K562 (cell line): ENCODE measurements around the gene C10orf105. TPM values are rescaled to one million over a fixed set of nuclear protein-coding genes. Genes with fewer than 3 reads are reported as not detected.

Experiments
- BRD4 ChIP-seq: fragments of 200-600 bp; sonication (generic); IDR thresholded peaks from 2 replicates; pipeline ENCODE4 v1.6.1; 2017; ENCODE audit warnings: inconsistent platforms
- ERF ChIP-seq: fragments of 450-650 bp; formaldehyde crosslinking; IDR thresholded peaks from 2 replicates; pipeline ENCODE4 v1.4.0; 2020; ENCODE audit warnings: mild to moderate bottlenecking, mixed read lengths
- L3MBTL2 ChIP-seq: fragments of 450-650 bp; IDR thresholded peaks from 2 replicates; pipeline ENCODE4 v1.6.1; 2016; ENCODE audit warnings: mild to moderate bottlenecking, moderate library complexity
- PRPF4 ChIP-seq: fragments of 200-400 bp; formaldehyde crosslinking; IDR thresholded peaks from one replicate; pipeline ENCODE4 v1.6.1; 2017; ENCODE audit warnings: low read length, low read depth, mild to moderate bottlenecking; ENCODE audit not compliant: insufficient read depth, poor library complexity, severe bottlenecking
- ZNF143 ChIP-seq: sonication (generic); formaldehyde crosslinking; IDR thresholded peaks from 2 replicates; pipeline ENCODE4 v1.9.0; 2022; ENCODE audit warnings: mild to moderate bottlenecking, missing genetic modification reagents
- polyA plus RNA-seq, 8 experiments: library from polyadenylated mRNA; depleted of rRNA in 4 of 8; stranded (reverse) in 5 of 8; unstranded in 3 of 8; fragments of >200 nt; fragmentation: Nextera tagmentation in 2 of 8; fragmentation: Illumina TruSeq in 1 of 8; extraction: Ambion mirVana in 2 of 8; extraction: Trizol in 1 of 8; gene quantifications; 2 replicates each; pipeline versions ENCODE4 v1.2.1 to v1.2.3, GENCODE V29; 2011 to 2014; ENCODE audit warnings: inconsistent platforms in 1 of 8, missing spikeins in 1 of 8
- total RNA-seq, 7 experiments: library from RNA; depleted of rRNA in 6 of 7; stranded (reverse); fragments of >200 nt in 6 of 7; fragmentation: Illumina TruSeq in 2 of 7; extraction: Trizol in 2 of 7; gene quantifications; 2 replicates each; pipeline versions ENCODE4 v1.2.1 to v1.2.3, GENCODE V29; 2011 to 2021; ENCODE audit warnings: low replicate concordance in 1 of 7
- TF ChIP-seq, protein P1 (sequence below): IDR thresholded peaks from 2 replicates; pipeline ENCODE4 v1.6.1; 2011; ENCODE audit warnings: borderline replicate concordance, low read depth, mild to moderate bottlenecking, moderate library complexity, low read length; ENCODE audit not compliant: insufficient read depth, poor library complexity, severe bottlenecking

The C10orf105 gene
- total and polyA plus RNA-seq, 9 of the 15 experiments (the other 6 are each of a cell fraction or from before 2014, with no cell fraction given): 0.03 to 0.25 (median 0.04) TPM; not detected in 3

DNA sequence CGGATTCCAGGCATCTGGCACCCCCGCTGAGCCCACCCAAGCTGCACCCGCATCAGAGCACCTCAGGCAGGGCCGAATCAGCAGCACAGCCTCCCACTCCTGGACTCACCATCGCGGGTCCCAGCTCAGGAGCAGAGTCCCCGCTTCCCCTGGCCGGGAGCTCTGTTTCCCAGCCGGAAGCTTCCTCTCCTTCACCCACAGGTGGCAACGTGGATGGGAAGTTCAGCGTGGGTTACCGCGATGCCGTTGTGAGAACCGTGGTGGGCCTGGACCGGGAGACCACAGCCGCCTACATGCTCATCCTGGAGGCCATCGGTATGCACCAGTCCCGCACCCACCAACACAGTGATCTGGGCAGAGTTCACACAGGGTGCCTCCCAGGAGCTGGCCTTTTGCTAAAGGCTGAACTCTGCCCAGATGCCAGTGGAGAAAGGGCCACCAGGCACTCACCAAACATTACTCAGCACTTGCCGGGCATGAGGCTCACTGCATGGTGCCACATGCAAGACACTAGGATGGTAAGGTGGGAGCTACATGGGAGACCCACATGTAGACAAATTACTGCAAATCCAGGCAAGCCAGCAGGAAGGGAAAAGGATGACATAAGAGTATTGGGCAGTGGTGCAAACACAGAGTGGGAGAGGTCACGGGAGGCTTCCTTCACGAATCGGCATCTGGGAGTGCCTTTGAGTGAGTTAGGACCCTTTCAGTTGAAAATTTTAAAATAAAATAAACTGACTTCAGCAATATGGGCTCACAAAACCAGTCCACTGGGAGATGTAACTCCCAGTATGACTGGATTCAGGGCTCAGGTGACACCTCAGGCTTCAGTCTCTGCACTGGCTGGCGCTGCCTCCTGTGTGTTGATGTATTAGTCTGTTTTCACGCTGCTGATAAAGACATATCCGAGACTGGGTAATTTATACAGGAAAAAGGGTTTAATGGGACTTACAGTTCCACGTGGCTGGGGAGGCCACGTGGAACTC is 10.4 kb downstream of the C10orf105 start (continued):
- TF ChIP-seq L3MBTL2 (no peak), ERF (CRISPR knock-in tag) (no peak), PRPF4 (no peak), BRD4 (no peak), ZNF143 (no peak)
- TF ChIP-seq, protein P1, sequence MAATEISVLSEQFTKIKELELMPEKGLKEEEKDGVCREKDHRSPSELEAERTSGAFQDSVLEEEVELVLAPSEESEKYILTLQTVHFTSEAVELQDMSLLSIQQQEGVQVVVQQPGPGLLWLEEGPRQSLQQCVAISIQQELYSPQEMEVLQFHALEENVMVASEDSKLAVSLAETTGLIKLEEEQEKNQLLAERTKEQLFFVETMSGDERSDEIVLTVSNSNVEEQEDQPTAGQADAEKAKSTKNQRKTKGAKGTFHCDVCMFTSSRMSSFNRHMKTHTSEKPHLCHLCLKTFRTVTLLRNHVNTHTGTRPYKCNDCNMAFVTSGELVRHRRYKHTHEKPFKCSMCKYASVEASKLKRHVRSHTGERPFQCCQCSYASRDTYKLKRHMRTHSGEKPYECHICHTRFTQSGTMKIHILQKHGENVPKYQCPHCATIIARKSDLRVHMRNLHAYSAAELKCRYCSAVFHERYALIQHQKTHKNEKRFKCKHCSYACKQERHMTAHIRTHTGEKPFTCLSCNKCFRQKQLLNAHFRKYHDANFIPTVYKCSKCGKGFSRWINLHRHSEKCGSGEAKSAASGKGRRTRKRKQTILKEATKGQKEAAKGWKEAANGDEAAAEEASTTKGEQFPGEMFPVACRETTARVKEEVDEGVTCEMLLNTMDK: no peak
- TF ChIP-seq, all 486 proteins: peak for 3
